Right ventricle myocardium inferior (tissue), 1 donor: Measurements from ENCODE around the gene SQOR. TPM values are rescaled to one million over a fixed set of nuclear protein-coding genes. Genes with fewer than 3 reads are reported as not detected.

Source experiments
- ATAC-seq: fragments of 200-7000 bp; cut with Tn5 transposase; one replicate; pipeline ENCODE4 v1.9.1; 2020; ENCODE audit warnings: mild to moderate bottlenecking, moderate library complexity
- DNase-seq: peaks from one replicate; pipeline ENCODE4 v3.0.0; 2021; ENCODE audit errors: missing footprints
- intact Hi-C: fragments of 100-400 bp; cut with DNase I; formaldehyde crosslinking; loops from one replicate; pipeline ENCODE4 v1.11.0; 2022
- long read RNA-seq: library from polyadenylated mRNA; unstranded; transcript quantifications from one replicate; pipeline ENCODE4 v2.0.0, GENCODE V29; 2021
- total RNA-seq: library from RNA; stranded (reverse); fragmentation: NEBNext Ultra II Directional; extraction: Animal tissue kit (Norgen Biotek cat#: 25700); gene quantifications from one replicate; pipeline ENCODE4 v1.2.1, GENCODE V29; 2021
- donor health status: DM: no; HTN: yes; CAD: no; lungs with severe emphysema.

The SQOR gene
- 21.5 TPM for total RNA-seq
- long read RNA-seq, transcript SQOR-201 (10 exons, 2,003 nt): major isoform, 12 of 19 reads
- long read RNA-seq, partial matches to known transcripts: 1 of 19 reads
- long read RNA-seq, other reads (novel, unspliced or antisense): 6 of 19 reads

- intact Hi-C loops: no loop called here
- ATAC-seq (peak; percentile 90), DNase-seq (peak; percentile 94)
Observed at GRCh38 chr15:45634432-45635190, at the start of gene SQOR. SQOR (plus strand) TSS chr15:45635029; CDS start chr15:45658924, 23,895 bp downstream.

GRCh38 chr15:45585069-45585791 lies 49.6 kb upstream of the SQOR start:
- ATAC-seq: no peak
- DNase-seq: no peak
- intact Hi-C loops: no loop called here

GRCh38 chr15:45586125-45586524 lies 48.7 kb upstream of the SQOR start:
- no peak for ATAC-seq
- intact Hi-C loops: no loop called here
- DNase-seq: no peak

GRCh38 chr15:45586601-45587094 lies 48.2 kb upstream of the SQOR start:
- intact Hi-C loops: loop anchor here (1.0 kb wide), 1 partner anchor 64 kb away; the partner anchor contains the start of gene SLC30A4
- DNase-seq: no peak
- no peak for ATAC-seq

DNA sequence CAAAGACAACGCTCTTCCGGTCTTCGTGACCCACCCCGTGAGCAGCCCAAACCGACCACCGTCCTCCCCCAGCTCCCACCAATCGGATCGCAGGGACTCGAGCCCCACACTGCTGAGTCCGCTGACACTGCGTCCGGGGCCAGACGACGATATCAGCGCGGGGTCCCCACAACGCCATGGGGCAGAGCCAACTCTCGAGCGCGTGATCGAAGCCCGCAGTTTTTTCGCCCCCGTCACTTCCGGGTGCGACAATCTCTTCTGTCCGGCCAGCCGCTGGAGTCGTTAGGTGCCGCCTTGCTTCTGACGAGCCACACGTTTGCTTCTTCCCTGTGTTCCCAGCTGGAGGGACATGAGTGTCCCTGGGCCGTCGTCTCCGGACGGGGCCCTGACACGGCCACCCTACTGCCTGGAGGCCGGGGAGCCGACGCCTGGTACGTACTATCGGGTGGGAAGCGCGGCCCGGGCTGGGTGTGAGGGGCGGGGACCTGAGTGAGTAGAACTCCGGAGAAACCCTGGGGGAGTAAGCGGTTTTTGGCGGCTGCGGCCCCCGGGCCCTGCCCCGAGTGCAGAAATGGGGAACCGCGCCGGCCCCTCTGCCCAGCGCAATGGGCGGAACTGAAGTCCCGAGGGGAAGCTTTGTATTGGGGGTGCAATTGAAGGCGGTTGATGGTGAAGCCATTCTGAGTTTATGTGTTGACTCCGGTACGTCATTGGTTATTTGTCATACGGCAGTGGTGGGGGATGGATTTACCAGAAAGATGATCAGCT lies 47.5 kb upstream of the SQOR start, which contains the start of gene BLOC1S6:
Gene BLOC1S6, plus strand, starts transcription at position 285 of the 768 bp plus-strand sequence. Its CDS starts 65 bp downstream, at position 350.
- DNase-seq (peak; percentile 94), ATAC-seq (peak; percentile 90)
- intact Hi-C loops: loop anchor here (1.0 kb wide), 1 partner anchor 65 kb away; the partner anchor contains the start of gene SLC30A4

GRCh38 chr15:45587863-45588170 lies 47.0 kb upstream of the SQOR start:
- ATAC-seq (no peak), DNase-seq (no peak)
- intact Hi-C loops: loop anchor here (1.0 kb wide), 1 partner anchor 66 kb away; the partner anchor contains the start of gene SLC30A4

- intact Hi-C loops: no loop called here
- ATAC-seq: no peak
- no peak for DNase-seq
Observed at GRCh38 chr15:45588219-45588875, 46.5 kb upstream of the SQOR start.

GRCh38 chr15:45589256-45589655 lies 45.6 kb upstream of the SQOR start:
- no peak for ATAC-seq
- intact Hi-C loops: no loop called here
- no peak for DNase-seq

- intact Hi-C loops: no loop called here
- ATAC-seq (no peak), DNase-seq (no peak)
Observed at GRCh38 chr15:45594319-45594718, 40.5 kb upstream of the SQOR start.

GRCh38 chr15:45594835-45595530 lies 39.8 kb upstream of the SQOR start:
- DNase-seq (no peak), ATAC-seq (no peak)
- intact Hi-C loops: no loop called here

GRCh38 chr15:45603881-45604280 lies 30.9 kb upstream of the SQOR start:
- ATAC-seq: no peak
- intact Hi-C loops: no loop called here
- no peak for DNase-seq

DNA sequence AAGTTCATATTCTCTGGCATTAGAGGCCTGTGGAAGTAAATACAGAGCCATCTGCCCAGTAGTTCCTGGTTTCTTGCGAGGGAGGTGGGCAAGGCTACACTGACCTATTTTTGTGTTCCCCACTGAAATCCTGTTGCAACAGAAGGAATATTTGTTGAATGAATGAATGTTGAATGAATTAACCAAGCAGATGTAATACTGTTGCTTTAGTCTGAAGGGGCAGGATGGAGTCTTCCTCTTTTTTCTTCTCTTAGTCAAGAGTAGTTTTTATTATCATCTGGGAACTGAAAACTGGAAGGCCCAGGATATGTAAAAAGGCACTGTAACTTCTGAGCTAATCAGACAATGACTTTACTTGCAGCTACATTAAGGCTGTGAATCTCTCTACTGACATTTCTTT lies 30.5 kb upstream of the SQOR start:
- intact Hi-C loops: no loop called here
- DNase-seq (no peak), ATAC-seq (no peak)

DNA sequence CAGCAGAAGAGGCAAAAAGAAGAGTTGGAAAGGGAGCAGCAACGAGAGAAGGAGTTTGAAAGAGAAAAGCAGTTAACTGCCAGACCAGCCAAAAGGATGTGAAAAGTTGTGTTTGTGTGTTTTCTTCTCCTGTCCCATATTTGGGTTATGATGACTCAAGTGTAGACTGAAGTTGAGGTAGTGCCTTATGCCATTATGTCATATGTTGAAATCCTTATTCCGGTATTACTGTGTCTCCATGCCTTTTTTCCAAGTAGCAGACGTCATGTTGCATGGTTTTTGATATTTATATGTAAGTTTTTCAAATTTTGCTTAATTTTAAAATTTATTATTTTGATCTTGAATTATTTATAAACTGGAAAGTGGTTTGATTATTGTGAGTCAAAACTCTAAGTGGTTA lies 28.4 kb upstream of the SQOR start:
- DNase-seq (no peak), ATAC-seq (no peak)
- intact Hi-C loops: no loop called here

DNA sequence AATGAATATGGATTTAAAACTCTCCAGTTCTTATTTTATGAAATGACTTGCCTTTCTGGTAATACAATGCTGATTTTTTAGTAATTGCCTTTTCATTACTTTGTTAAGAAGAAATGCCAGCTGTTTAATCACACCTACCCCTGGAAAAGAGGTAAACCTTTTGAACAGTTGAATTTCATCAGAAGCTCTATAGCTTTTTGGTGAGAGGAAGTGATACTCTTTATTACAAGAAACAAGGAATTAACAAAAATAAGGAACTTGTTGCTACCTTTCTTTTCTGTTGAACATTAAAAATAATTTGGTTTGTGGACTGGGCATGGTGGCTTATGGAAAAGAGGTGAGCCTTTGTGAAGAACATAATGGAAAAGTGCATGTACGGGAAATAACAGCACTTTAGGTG lies 28.0 kb upstream of the SQOR start:
- intact Hi-C loops: no loop called here
- ATAC-seq (no peak), DNase-seq (no peak)

- intact Hi-C loops: loop anchor here (5.0 kb wide), 1 partner anchor 89 kb away; the partner anchor contains the start of gene SLC30A4
- ATAC-seq (no peak), DNase-seq (no peak)
Observed at GRCh38 chr15:45611305-45611704, 23.5 kb upstream of the SQOR start.

GRCh38 chr15:45612790-45613415 lies 21.9 kb upstream of the SQOR start:
- intact Hi-C loops: loop anchor here (5.0 kb wide), 1 partner anchor 91 kb away; the partner anchor contains the start of gene SLC30A4
- ATAC-seq: no peak

DNA sequence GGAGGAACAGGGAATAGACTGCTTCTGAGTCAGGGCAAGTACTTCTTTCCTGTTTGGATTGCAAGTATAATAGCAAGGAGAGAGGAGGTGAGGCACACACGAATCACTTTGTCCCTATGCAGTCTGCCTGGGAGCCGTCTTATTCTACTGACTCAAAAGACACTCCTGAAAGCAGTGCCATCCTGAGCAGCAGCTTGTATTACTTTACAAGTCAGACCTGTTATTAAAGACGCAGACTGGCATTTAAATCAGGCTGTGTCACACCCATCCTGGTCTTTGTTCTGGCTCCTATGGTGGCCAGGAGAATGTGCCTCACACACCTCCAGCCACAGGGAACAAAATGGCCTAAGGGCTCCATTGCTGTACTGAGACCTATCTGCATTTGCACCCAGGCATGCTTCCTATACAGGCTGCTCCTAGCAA lies 17.9 kb upstream of the SQOR start:
- ATAC-seq: no peak
- DNase-seq: no peak
- intact Hi-C loops: no loop called here

More at GRCh38 chr15:45612790-45613415, 21.9 kb upstream of the SQOR start:
- DNase-seq: no peak
